Ramos (cell line): ENCODE data around the gene LHFPL4.
"Not testable (repeated sequence)": the region's sequence is repeated elsewhere in the genome, so short reads cannot be mapped to it uniquely, and the experiment has no call there.

Experiments used
- in situ Hi-C: fragments of 300-500 bp; cut with MboI; formaldehyde crosslinking; loops from one replicate; pipeline ENCODE4 v1.14.3; 2022; ENCODE audit warnings: low sequenced_read_pairs; ENCODE audit not compliant: unreplicated experiment

LHFPL4 gene

DNA sequence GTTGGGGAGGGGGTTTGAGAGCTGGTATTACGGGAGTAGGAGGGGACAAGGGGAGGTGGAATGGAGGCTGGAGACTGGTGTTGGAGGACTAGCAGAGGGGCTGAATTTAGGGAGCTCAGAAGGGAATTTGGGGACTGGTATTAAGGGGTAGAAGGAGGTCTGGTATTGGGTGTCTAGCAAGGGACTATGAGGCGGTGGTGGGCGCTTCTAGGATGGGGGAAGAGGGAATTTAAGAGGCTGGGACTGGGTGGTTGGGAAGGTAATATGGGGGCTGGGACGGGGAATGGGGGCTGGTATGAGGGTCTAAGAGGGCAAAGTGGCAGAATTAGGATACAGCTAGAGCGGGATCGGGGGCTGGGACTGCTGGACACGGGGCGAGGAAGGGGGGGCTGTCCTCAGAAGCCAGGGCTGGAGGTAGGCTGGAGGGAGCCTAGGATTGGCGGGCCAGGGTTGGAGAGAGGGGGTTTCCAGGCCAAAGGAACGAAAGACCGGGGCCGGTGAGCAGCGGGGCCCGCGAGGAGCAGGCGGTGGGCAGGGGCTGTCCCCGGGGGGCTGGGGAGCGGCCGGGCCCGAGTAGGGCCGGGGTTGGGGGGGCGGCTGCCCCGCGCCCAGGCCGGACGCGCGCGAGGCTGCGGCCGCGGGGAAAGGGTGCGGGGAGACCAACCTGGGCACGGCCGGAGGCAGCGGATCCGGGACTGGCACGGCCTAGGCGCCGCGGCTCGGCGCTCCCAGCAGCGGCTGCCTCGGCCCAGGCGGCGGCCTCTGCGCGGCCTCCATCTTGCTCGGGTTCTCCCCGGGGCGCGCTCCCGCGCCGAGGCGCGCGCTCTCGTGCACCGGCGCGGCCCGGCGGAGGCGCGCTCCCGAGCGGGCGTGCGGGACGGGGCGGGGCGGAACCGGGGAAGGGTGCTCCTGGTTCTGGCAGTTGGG, at the start of gene LHFPL4:
LHFPL4 (minus strand) TSS at position 802 of the 927 bp plus-strand sequence. CDS start 1,143 bp downstream, outside the sequence.
- in situ Hi-C loops: no loop called here

DNA sequence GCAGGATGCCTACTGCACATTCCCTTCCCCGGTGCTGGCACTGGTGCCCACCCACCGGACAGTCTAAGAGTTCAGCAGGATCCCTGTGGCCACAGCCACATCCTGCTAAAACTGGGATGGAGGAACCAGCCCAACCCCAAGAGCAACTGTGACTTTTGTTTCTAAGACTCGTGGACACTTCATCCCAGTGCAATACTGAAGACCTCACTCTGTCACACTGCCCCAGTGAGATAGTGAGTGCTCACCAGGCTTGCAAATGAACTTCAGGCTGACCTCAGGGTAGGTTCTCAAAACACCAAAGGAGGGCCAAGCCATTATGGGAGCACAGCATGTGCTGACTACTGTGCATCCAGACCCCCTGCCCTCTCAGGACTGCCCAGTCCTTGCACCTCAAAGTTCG, 49.0 kb upstream of the LHFPL4 start:
- in situ Hi-C loops: no loop called here

DNA sequence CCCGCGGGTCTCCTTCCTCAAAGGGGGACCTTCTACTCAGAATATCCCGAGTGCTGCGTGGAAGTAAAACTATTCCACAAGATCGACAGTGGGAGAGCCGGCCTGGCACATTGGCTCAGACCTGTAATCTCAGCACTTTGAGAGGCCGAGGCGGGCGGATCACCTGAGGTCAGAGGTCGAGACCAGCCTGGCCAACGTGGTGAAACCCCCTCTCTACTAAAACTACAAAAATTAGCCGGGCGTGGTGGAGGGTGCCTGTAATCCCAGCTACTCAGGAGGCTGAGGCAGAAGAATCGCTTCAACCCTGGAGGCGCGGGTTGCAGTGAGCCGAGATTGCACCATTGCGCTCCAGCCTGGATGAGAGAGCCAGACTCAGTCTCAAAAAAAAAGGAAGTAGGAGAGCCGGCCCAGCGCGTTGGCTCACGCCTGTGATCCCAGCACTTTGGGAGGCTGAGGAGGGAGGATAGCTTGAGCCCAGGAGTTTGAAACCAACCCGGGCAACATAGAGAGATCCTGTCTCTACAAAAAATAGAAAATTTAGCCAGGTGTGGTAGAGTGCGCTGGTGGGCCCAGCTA, 47.5 kb upstream of the LHFPL4 start:
- in situ Hi-C loops: not testable (repeated sequence)

DNA sequence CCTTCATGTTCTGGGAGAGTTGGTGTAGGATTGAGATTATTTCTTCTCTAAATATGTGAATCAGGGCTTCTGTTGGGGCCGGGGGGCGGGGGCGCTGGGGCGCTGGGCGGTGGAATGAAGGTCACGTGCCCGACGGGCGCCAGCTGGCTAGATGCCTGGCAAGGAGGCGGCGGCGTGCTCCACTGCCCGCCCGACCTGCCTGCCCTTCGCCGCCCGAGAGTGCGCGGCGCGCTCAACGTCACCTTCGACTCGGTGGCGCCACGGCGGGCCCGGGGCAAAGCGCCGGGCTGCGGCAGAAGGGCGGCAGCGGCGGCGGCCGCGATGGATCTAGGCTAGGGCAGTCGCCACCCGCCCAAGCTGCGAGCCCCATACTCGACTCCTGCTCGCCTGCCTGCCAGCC, 47.0 kb upstream of the LHFPL4 start:
- in situ Hi-C loops: no loop called here

DNA sequence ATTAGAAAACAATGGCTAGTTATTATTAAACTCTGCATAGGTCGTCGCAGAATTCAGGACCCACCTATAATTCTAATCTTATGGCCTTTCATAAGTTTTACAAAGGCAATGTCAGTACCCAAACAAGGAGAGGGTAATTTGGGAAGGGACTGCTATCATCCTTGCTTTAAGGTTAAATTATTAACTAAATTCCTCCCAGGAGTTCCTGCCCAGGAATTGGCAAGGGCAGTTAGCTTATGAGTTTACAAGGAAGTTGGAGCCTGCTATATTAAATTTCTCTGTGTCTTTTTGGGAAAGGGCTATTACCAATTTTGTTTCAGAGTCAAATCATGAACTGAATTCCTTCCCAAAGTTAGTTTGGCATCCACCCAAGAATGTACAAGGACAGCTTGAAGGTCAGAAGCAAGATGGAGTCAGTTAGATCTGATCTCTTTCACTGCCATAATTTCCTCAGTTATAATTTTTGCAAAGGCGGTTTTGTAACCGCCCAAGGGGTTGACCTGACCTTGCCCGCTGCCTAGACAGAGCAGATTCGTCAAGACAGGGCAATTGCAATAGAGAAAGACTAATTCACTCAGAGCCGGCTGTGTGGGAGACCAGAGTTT, 45.3 kb upstream of the LHFPL4 start:
- in situ Hi-C loops: no loop called here

DNA sequence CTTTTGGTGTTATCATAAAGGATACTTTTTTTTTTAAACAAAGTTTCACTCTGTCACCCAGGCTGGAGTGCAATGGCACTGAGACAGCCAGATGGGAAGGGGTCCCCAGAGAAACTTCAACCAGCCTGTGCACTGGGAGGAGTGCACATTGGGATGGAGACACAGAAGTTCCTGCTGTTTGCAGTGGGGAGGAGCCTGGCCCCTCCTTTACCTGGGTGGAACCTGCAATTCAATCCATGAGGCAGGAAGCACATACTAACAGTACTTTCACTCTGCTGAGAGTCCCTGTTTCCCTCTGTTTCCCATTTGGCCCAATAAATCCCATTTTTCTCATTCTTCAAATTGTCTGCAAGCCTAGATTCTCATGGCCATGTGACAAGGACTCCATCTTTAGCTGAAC, 42.3 kb upstream of the LHFPL4 start:
- in situ Hi-C loops: no loop called here

DNA sequence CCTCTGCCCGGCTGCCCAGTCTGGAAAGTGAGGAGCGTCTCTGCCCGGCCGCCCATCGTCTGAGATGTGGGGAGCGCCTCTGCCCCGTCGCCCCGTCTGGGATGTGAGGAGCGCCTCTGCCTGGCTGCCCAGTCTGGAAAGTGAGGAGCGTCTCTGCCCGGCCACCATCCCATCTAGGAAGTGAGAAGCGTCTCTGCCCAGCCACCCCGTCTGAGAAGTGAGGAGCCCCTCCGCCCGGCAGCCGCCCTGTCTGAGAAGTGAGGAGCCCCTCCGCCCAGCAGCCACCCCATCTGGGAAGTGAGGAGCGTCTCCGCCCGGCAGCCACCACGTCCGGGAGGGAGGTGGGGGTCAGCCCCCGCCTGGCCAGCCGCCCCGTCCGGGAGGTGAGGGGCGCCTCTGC, 38.2 kb upstream of the LHFPL4 start:
- in situ Hi-C loops: not testable (repeated sequence)

DNA sequence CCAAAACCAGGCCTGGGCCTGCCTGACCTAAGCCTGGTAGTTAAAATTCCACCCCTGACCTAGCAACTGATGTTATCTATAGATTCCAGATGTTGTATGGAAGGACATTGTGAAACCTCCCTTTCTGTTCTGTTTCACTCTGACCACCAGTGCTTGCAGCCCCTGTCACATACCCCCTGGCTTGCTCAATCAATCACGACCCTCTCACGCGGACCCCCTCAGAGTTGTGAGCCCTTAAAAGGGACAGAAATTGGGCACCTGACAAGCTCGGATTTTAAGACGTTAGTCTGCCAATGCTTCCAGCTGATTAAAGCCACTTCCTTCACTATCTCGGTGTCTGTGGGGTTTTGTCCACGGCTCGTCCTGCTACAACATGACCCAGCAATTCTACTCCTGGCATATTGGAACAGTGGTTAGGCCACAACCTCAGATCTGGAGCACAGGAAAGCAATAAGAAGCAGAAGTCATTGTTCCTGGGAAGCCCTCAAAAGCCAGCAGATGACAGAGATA, 36.7 kb upstream of the LHFPL4 start:
- in situ Hi-C loops: no loop called here

DNA sequence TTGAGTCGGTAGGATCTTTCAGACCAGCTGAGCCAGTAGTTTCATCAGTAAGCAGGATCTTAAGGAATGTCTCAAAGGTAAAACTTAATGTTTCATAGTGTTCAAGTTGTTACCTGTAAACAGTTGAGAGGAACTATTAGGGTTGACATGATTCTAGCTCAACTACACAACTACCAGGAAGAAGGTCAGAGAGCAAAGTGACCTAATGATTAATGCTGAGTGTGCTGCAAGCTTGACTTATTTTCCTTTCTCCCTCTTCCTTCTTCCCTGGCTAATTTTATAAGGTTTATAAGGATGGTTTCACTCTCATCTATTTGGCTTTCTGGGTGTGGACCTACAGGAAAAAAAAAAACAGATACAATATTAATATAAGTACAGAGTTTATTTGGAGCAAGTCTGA, 30.2 kb upstream of the LHFPL4 start:
- in situ Hi-C loops: no loop called here

DNA sequence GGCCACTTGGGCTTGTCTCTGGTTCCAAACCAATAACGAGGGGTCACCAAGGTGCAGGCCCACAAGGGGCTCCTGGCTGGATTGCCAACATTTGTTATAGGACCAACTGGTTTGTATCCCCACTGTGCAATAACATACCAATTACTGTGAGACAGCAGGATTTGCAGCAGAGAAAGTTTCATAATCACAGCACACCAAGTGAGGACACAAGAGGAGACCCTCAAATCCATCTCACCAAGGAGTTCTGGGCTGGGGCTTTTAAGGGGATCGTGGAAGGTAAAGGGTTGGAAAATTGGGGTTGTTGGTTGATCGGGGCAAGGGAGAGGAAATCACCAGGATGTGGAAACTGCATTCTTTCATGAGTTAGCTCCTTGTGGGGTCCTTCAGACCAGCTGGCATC, 29.7 kb upstream of the LHFPL4 start:
- in situ Hi-C loops: no loop called here

DNA sequence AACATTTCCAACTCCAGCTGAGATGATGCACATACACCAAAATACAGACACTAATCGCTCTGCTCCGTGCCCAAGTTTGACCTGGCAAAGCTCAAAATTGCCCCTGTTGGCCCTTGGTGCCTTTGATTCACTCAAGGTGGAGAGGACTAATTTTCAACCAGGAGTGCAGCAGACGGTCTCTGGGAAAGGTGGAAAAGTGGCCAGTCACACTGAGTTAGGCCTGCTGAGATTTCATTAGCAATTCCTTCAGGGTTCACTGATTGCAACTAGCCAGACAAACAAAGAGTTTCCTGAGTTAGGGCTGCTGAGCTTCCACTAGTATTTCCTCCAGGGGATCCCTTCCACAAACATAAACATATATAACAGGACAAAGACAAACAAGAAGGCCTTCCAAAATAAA, 28.7 kb upstream of the LHFPL4 start:
- in situ Hi-C loops: no loop called here

DNA sequence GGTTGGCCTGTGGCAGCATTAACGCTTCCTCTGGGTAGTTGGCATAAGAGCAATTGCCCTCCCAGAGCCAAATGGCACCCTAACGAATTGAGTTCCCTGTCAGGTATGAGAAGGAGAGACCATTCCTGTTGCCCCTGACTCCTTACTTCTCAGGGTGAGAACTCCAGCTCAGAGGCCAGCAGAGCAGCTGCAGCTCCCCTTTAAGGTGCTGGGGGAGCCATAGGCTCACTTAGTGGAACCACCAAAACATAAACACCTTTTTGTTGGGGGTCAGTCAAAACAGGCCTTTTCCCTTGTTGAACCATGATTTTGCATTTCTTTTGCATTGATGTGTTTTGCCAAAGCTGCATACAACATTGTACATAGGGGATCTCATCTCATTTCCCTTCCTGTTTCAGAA, 28.1 kb upstream of the LHFPL4 start:
- in situ Hi-C loops: no loop called here

DNA sequence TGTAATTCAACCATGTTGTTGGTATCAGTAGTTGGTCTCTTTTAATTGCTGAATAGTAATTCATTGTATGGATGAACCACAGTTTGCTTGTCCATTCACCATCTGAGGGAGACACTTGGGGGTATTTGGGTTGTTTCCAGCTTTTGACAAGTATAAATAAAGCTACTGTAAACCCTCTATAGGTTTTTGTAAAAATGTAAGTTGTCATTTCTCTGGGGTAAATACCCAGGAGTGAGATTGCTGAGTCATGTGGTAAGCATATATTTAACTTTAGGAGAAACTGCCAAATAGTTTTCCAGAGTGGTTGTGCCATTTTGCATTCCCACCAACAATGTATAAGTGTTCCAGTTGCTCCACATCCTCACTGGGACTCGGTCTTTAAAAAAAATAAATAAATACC, 15.4 kb upstream of the LHFPL4 start:
- in situ Hi-C loops: no loop called here

DNA sequence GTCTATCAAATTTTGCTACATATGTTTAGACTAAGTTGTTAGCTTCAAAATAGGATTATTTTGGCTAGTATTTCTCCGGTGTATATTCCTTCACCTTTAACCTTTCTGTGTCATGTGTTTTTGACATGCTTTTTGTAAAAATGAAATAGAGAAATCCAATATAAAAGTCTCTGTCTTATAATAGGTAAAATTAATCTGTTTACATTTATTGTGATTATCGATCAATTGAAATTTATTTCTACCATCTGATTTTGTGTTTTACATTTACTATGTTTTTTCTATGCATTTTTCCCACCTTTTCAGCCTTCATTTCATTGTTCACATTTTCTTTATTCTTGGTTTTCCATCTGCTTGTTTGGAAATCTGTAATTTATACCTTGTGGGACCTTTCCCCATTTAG, 11.7 kb upstream of the LHFPL4 start:
- in situ Hi-C loops: no loop called here

DNA sequence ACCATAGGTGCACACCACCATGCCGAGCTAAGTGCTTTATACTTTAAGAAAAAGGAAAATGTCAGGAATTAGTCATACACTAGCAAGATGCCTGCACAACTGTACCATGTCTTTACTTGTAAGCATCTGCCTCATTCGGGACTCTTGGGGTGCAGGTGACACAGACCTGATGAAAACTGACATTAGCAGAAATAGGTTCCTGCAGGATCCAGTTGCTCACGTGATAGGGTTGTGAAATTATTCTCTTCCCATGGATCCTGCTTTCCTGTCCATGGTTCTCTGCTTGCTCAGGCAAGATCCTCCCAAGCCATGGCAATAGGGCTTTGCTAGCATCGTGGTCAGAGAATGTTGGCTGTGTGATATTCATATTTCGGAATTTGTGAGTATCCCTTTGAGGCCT, 10.2 kb upstream of the LHFPL4 start:
- in situ Hi-C loops: no loop called here

DNA sequence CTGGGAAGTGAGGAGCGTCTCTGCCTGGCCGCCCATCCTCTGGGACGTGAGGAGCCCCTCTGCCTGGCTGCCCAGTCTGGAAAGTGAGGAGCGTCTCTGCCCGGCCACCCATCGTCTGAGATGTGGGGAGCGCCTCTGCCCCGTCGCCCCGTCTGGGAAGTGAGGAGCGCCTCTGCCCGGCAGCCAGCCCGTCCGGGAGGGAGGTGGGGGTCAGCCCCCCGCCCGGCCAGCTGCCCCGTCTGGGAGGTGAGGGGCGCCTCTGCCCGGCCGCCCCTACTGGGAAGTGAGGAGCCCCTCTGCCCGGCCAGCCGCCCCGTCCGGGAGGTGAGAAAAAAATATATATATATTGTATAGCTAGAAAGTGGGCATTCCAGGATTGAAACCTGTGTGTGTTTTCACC, 6.4 kb upstream of the LHFPL4 start:
- in situ Hi-C loops: not testable (repeated sequence)

DNA sequence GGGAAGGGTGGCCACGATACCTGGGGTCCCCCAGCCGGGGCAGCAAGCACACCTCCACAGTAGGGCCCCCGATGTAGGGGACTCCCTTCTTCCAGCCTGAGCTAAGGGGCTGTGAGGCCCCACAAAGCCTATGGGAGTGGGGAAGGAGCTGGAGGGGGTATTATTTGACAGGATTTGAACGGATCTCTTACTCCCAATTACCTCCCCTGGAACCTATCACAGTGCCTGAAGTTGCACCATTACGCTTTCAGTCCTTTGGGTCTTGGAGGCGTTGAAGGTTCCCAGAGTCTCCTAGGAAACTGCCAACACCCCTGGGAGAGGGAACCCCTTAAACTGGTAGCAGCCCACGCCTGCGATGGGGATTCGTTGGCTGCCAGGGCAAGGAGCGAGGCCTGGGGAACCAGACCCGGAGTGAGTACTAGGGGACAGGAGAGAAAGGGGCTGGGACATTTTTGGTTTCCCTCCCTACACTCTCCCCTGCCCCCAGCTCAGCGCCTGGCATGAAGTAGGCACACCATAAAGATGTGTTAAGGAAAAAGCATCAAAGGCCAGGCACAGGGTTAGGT, 409 bp upstream of the LHFPL4 start:
- in situ Hi-C loops: no loop called here

DNA sequence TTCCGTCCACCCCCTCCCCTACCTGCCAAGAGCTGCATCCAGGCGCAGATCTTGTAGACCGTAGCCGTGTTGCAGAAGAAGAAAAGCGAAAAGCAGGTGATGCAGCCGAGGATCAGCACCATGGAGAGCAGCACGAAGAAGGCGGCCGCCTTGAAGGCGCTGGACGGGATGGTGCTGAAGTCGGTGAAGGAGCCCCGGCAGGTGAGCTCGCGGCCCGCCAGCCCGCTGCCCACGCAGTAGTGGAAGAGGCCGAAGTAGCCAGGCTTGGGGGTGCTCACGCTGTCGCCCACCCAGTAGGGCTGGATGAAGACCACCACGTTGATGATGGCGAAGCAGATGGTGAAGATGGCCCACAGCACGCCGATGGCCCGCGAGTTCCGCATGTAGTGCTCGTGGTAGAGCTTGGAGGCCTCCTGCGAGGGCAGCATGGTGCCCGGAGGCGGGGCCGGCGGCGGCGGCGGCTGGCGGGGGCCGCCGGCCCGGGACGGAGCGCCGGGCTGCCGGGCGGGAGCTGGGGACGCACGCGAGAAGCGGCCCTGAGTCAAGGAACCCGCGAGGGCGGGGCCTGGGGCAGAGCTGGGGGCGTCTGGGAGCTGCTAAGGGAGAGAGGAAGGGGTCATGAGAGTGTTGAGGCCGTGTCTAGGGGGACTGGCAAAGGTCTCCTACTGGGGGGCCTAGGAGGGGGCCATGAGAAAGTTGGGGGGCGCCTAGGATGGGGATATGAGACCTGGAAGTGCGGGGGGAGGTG, 1.2 kb downstream of the LHFPL4 start:
- in situ Hi-C loops: no loop called here

DNA sequence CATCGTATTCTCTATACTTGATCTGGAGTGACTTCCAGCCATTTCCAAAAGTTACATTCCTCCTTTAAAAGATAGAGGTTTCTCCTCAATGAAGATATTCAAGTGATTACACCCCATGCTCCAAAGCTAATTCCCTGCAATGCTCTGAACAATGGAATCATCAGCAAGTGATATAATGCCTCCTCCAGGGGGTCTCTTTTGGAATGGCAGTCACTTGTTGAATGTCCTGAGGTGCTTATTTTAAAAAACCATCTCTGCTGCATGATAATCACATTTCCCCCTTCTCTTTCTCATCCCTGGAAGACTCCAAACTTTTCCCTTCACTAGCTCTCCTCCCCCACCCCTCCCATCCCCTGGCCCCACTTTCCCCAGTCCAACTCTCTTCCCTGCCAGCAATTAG, 2.6 kb downstream of the LHFPL4 start:
- in situ Hi-C loops: no loop called here

DNA sequence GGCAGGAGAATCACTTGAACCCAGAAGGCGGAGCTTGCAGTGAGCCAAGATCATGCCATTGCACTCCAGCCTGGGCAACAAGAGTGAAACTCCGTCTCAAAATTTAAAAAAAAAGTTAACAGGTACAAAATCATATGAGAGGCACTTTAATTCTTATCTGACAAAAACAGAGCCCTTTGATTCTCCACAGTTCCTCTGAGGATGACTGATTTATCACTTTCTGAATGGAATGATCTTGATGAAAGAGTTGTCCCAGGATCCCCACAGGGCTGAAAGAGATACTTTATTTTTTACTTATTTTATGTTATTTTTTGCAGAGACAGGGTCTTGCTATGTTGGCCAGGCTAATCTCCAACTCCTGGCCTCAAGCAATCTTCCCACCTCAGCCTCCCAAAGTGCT, 4.0 kb downstream of the LHFPL4 start:
- in situ Hi-C loops: no loop called here
